Activated CD8-positive, alpha-beta memory T cell treated with anti-CD3 and anti-CD28 coated beads, Interleukin-2, amount 50 U/mL, for 1 hour (primary cell): ENCODE measurements around the gene ATP8A2.

ENCODE experiments used
- DNase-seq: peaks from one replicate; pipeline ENCODE4 v3.0.0-alpha.2; 2020; ENCODE audit errors: extremely low read depth

The ATP8A2 gene

GRCh38 chr13:25731536-25731935 lies 359.8 kb downstream of the ATP8A2 start:
- DNase-seq, result no peak

- no peak for DNase-seq
Observed at GRCh38 chr13:25732111-25732865, 360.5 kb downstream of the ATP8A2 start.

DNA sequence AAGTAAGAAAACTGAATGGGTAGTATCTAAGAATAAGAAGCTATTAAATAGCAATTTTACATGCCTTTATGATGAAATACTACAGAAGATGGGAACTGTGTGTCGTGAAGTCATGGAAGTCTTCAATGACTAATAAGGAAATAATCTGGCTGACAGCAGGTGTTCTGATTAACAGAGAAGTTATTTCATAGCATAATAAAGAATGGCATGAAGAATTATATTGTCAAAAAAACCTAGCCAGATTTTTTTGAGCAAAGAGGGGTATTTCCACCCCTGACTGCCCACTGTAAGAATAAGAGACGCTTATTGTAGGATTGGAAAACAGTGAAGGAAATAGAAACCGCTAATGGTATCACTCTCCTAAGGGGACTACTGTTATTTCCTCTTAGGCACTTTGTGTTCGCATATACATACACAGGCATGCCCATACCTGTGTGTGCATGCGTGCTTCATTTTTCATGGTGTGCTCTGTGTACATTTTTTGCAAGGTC lies 361.3 kb downstream of the ATP8A2 start:
- DNase-seq, result no peak

DNA sequence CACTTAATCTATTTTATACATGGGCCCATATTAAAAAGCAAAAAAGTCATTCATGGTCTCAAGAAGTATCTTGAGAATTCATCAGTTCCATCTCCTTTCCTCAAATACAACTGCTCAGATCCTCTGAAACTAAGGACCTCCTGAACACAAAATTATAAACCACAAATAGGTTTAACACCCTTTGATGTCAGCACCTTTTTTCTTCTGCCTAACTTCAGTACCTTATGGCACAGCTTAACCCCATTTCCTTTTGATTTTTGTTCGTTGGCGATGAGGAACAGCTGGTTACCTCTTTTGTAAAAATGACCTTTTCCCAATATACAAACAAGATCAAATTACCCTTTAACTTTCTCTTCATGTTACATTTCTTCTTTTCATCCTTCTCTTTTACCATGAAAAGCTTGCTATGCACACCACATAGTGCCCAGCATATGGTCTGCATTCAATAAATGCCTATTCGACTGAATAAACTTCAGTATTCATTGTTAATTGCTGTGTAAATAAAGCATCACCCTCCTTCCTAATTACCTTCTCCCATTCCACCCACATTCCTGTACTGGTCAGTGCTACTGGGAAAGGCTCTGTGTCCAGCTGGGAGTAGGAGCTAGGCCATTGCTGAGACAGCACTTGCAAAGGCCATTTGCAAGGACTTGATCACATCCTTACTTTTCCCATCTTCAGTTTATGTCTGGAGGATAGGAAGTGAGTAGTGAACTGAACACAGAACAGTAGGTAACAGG lies 362.1 kb downstream of the ATP8A2 start:
- DNase-seq, result no peak

DNA sequence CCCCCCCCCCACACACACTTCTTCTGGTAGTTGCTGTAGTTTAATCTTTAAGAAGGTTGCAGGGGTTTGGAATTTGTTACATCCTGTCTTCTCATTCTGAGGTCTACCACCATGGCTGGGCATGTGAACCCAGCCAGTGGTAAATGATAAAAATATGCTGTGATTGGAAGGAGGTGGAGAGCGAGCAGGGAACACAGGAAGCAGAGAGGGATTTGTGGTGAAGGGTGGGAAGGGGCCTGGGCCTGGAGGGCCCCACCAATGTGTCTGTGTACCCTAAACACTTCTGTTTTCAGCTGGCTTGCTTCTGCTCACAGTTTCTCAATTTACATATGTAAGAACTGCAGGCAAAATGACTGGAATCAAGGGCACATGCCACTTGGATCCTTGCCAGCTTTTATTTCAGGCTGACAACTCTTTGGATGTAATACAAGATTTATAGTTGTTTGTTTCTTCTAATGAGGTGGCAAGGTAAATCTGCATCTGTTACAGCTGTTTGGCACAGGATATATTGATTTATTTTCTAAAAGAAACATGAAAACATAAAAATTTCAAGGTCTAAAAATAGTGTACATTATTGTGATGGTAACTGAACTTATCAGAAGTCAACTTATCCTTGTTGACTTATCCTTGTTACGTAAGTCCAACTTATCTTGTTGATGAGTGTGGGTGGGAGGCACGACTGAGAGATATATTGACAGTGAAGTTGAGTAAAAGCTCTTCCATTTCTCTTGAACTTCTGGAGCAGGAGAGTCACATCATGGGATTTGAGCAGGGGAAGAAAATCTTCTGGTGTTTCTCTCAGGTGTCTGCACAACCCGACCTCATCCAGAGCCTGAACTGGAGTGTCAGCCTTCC lies 366.8 kb downstream of the ATP8A2 start:
- DNase-seq, result no peak

DNA sequence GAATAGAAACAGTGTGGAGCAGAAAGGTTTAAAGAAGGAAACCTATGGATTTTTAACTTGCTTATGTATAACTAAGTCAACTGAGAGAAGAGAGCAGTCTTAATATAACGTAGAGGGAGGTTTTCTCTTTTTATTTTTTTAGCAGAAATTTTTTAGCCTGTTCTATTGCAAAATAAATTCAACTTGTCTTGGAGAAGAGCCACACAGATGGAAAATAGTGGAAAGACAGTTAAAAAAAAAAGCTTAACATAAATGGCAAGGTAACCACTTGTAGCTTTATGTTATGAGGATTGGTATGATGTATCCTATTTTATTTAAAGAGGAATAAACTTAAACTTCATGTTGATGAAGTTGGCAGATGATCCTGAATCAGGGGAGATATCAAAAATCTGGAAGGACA lies 367.6 kb downstream of the ATP8A2 start:
- no peak for DNase-seq

GRCh38 chr13:25741796-25742195 lies 370.0 kb downstream of the ATP8A2 start:
- no peak for DNase-seq

- DNase-seq, result no peak
Observed at GRCh38 chr13:25742220-25742619, 370.4 kb downstream of the ATP8A2 start.

- no peak for DNase-seq
Observed at GRCh38 chr13:25743421-25743820, 371.6 kb downstream of the ATP8A2 start.

- no peak for DNase-seq
Observed at GRCh38 chr13:25744178-25744577, 372.4 kb downstream of the ATP8A2 start.

DNA sequence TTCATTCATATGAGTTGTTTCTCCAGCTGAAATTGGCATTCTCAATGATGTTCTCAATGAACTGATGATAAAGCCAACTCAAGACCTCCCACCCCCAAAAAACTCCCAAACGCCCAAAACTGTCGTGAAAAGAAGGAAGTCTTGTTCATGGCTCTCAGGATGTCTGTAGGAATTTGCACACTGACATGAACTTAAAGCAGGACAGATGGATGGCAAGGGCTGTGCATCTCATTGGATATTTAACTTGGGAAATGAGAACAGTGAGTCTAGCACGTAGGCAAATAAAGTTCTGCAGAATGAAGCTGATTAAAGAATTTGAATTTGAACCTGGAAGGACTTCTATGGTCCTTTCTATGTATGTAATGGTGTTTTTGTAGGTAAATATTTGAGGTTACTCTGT lies 374.4 kb downstream of the ATP8A2 start:
- DNase-seq, result no peak

DNA sequence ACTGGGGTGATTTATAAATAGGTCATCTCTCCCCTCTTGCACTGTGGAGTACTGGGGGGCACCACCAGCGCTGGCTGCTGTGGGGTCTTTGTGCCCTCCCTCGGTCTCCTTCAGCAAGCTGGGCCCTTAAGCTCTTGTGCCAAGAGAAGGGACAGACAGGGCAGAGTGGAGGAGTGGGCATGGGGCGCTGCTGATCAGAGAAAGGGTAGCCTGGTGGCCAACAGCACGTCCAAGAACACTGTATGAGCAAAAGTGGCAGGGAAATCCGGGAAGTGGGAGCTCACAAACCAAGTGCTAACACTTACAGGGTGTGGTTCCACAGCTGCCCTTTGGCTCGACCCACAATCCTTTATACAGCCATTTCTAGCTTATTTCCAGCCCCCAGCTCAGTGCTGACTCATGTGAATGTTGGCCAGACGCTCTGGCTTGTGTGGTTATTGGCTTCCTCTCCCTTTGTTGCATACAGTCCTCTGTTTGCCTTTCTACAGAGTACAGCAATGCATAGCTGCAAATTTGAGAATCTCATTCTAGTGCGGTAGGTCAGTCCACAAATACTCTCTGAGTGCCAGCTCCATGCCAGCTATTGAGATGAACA lies 381.3 kb downstream of the ATP8A2 start:
- DNase-seq, result no peak

DNA sequence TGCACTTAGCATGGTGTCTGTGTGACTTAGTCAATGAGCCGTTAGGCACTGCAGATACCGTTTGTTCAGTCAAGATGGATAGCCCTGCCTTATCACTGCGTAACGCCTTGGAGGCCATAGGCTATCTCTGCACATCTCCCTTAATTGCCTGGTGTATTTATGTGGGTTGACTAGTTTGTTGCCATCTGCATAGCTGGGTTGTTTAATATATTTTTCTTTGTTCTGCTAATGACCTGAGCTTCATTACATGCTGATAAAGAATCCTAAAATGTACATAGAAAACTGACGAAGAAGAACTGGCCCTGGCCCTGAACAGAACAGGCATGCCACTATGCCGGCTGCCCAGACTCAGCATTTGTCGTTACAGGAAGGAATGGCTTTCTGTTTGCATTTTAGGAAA lies 382.2 kb downstream of the ATP8A2 start:
- DNase-seq, result no peak

GRCh38 chr13:25756251-25756650 lies 384.5 kb downstream of the ATP8A2 start:
- DNase-seq, result no peak

DNA sequence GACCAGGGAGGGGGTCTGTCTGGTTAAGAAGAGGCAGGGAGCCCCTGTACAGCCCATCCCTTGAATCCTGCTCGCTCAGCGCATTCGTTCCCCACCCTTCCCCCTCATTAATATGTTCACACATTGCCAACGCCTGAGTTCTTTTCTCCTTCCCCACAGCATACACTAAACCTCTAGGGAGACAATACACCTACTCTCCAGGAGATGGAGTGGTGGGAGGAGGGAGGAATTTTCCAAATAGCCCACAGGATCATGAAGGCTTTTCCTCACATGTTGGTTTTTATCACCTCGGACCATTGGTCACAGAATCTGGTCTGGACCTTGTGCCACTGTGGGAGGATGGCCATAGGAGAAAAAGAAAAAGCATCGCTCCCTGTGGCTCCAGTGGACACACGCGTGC lies 385.1 kb downstream of the ATP8A2 start:
- no peak for DNase-seq

GRCh38 chr13:25761041-25761440 lies 389.3 kb downstream of the ATP8A2 start:
- DNase-seq, result no peak

DNA sequence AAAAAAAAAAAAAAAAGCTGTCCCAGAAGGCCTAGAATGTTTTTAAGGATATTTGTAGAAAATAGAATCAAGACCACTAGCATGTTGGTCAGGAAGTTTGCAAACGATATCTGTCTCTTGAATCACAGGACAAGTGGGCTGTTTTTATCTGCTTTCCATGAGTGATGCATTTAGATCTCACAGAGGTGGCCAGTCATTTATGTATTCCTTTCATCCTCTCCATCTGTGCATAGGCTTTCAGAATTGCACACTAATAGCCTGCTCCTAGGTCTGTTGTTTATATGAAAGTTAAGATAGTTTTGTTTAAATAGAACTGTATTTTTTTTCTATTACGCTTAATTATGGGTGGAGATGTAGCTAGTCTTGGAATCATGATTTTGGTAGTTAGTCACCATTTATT lies 390.5 kb downstream of the ATP8A2 start:
- no peak for DNase-seq

DNA sequence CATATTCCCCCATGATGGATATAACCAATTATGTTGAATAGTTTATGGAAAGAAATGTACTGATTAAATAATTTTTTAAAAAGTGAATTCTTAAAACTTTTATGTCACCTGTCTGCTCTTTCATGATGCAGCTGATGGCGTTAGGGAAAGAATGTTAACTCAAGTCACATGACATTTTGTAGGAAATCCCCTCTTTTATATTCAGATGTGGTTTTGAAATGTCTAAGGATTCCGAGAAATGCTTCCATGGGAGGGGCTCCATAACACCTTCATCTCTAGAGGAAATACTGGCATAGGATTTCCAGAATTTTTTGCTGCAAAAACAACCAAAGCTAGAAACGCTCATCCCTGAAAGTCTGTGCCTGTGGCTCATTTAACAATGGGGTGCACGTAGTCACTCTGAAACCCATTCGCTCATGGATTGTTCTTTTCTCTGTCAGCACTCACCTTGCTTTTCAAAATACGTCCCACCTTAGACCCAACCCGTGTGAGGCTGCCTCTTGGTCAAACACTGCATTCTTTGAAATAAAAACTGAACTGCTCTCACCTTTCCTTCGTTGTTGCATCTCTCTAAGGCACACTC lies 391.1 kb downstream of the ATP8A2 start:
- no peak for DNase-seq

- DNase-seq, result no peak
Observed at GRCh38 chr13:25764378-25764777, 392.6 kb downstream of the ATP8A2 start.

- no peak for DNase-seq
Observed at GRCh38 chr13:25765266-25765665, 393.5 kb downstream of the ATP8A2 start.

GRCh38 chr13:25766576-25766975 lies 394.8 kb downstream of the ATP8A2 start:
- DNase-seq, result no peak

DNA sequence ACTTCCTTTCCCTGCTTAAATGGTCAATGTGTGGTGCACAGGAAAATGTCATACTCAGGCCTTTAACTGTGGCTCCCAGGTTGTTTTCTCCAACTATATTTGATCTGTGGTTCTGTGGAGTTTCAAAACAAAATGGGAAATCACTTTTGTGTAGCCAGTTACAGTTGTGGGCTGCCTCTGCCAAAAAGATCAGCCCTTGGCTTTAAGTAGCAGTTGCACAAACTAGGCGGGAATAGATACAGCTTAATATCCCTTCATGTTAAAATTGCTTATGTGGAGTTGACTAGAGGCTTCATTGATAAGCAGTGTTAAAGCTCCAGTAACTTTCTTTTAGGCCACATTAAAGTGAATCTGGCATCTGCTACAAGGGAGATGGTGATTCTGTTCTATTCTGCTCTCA lies 395.2 kb downstream of the ATP8A2 start:
- DNase-seq, result no peak
